GM19043 (cell line): ENCODE results near the gene CTIF.

Source experiments
- ATAC-seq: cut with Tn5 transposase; IDR thresholded peaks from one replicate; pipeline ENCODE4 v1.9.1; 2021; ENCODE audit warnings: low read depth; ENCODE audit not compliant: unreplicated experiment

The CTIF gene

GRCh38 chr18:48662011-48662661 lies 123.3 kb downstream of the CTIF start:
- no peak for ATAC-seq

GRCh38 chr18:48663096-48663930 lies 124.5 kb downstream of the CTIF start:
- ATAC-seq: no peak

- no peak for ATAC-seq
Observed at GRCh38 chr18:48663931-48664847, 125.4 kb downstream of the CTIF start.

- ATAC-seq: no peak
Observed at GRCh38 chr18:48665654-48666053, 126.8 kb downstream of the CTIF start.

- no peak for ATAC-seq
Observed at GRCh38 chr18:48666613-48667012, 127.8 kb downstream of the CTIF start.

- peak; percentile 56 for ATAC-seq
Observed at GRCh38 chr18:48667276-48668254, 128.7 kb downstream of the CTIF start.

- ATAC-seq: no peak
Observed at GRCh38 chr18:48668466-48669179, 129.8 kb downstream of the CTIF start.

GRCh38 chr18:48669180-48669675 lies 130.4 kb downstream of the CTIF start:
- ATAC-seq: no peak

GRCh38 chr18:48669991-48670750 lies 131.3 kb downstream of the CTIF start:
- ATAC-seq: no peak

GRCh38 chr18:48670751-48671560 lies 132.1 kb downstream of the CTIF start:
- ATAC-seq: no peak

GRCh38 chr18:48671561-48671945 lies 132.7 kb downstream of the CTIF start:
- ATAC-seq: no peak

GRCh38 chr18:48672671-48673340 lies 134.0 kb downstream of the CTIF start:
- ATAC-seq: no peak

- ATAC-seq: no peak
Observed at GRCh38 chr18:48673456-48673852, 134.6 kb downstream of the CTIF start.

GRCh38 chr18:48673853-48674721 lies 135.3 kb downstream of the CTIF start:
- ATAC-seq: no peak

- no peak for ATAC-seq
Observed at GRCh38 chr18:48674758-48675351, 136.0 kb downstream of the CTIF start.

GRCh38 chr18:48675352-48675761 lies 136.5 kb downstream of the CTIF start:
- ATAC-seq: peak; percentile 77
